Measurements from ENCODE around the gene CCNT1.
"Not testable (repeated sequence)": the region's sequence is repeated elsewhere in the genome, so short reads cannot be mapped to it uniquely, and the experiment has no call there.

Gene CCNT1

GRCh38 chr12:48691826-48692487 is 24.6 kb downstream of the CCNT1 start:
- DNase-seq (ENCODE audit: low spot score), result no peak

GRCh38 chr12:48690990-48691389 is 25.5 kb downstream of the CCNT1 start:
- no peak for DNase-seq (ENCODE audit: low spot score)

- DNase-seq (ENCODE audit: low spot score), result no peak
Measured at GRCh38 chr12:48690436-48690835, 26.1 kb downstream of the CCNT1 start.

DNA sequence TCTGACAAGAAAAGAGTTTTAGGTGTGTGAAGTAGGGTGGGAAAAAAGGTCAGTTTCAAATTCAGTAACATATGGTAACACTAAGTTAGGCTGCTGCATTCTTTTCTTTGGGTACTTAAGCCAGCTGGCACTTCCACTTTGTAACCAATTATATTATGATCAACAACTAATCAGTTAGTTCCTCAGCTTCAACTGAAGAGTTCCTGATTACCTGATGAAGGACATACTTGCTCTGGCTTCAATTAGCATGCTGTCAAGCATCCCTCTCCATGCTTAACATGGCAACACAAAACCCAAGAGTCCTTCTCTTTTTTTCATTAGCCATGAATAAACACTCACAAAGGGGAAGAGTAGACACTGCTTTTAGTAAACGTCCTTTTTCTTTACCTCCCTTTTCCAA is 27.7 kb downstream of the CCNT1 start:
- no peak for DNase-seq (ENCODE audit: low spot score)

DNA sequence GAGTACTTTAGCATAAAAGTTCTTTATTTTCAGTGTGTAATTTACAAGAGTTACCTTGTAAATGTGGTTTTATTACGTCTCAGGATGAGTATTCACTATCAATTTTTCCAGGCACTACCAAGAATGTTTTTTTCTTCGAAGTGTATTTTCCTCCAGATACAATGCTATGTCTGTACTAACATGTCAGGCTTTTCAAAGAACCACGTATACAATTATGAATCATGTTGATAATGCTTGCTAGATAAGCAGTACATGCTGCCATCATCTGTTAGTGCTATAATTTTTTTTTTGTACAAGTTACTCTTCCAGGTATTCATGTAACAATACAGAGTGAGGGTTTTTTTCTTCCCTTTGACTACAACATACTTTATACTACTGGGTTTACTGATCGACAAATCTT is 28.9 kb downstream of the CCNT1 start:
- no peak for DNase-seq (ENCODE audit: low spot score)

DNA sequence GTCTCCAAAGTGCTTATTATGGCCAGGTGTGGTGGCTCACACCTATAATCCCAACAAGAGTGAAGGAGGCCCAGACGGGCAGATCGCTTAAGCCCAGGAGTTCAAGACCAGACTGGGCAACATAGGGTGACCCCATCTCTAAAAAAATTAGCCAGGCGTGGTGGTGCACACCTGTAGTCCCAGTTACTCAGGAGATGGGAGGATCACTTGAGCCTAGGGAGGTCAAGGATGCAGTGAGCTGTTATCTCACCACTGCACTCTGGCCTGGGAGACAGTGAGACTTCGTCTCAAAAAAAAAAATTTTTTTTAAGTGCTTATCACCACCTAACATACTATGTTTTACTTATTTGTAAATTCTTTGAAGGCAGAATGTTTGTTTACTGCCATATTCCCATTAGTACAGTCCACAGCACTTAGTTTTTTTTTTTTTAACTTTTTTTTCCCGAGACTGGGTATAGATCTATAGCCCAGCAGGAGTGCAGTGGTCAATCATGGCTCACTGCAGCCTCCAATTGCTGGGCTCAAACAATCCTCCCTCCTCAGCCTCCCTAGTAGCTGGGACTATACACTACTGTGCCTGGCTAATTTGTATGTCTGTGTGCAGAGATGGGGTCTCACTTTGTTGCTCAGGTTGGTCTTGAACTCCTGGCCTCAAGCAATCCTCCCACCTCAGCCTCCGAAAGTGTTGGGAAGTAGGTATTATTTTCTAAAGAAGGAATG is 29.7 kb downstream of the CCNT1 start:
- no peak for DNase-seq (ENCODE audit: low spot score)

DNA sequence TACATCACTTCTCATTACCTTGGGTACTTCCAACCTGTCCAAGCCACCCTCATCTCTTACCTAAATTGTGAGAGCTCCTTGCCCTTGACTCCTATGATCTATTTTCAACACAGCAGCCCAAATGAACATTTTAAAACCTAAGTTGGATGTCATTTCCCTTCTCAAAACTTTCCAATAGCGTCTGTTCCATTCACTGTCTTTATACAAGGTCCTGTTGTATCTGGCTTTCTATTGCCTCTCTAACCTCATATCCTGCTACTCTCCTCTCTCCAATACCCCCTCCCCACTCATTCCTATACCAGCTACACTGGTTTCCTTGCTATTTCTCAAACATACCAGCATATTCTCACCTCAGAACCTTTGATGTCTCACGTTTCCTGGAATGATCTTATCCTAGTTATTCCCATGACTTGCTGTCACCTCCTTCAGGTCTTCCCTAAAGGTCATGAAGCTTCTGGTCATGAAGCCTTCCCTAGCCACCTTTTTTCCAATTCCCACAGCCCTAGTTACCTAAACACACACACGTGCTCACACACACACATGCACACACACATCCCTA is 30.4 kb downstream of the CCNT1 start:
- DNase-seq (ENCODE audit: low spot score), result no peak

GRCh38 chr12:48683534-48683933 is 33.0 kb downstream of the CCNT1 start:
- no peak for DNase-seq (ENCODE audit: low spot score)

DNA sequence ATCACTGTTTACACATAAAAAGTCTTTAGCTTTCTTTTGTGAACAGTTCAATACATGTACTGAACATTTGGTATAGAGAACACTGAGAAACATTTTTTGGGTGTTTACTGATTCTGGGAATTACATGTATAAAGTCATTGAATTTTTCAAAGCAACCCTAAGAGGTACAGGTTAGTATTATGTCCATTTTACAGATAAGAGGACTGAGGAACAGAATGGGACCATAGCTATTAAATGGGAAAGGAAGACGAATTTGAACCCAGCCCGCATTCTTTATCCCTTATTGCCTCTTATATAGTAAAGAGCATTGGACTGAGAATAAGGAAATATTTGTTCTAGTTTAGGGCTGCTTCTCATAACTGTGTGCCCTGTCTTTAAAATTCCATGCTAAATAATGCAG is 33.6 kb downstream of the CCNT1 start:
- no peak for DNase-seq (ENCODE audit: low spot score)

DNA sequence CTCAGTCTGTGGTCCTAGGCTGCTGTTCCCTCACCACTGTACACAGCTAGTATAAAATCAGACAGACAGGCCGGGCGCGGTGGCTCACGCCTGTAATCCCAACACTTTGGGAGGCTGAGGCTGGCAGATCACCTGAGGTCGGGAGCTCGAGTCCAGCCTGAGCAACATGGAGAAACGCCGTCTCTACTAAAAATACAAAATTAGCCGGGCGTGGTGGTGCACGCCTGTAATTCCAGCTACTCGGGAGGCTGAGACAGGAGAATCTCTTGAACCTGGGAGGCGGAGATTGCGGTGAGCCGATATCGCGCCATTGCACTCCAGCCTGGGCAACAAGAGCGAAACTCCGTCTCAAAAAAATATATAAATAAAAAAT is 34.0 kb downstream of the CCNT1 start:
- DNase-seq (ENCODE audit: low spot score), result not testable (repeated sequence)

DNA sequence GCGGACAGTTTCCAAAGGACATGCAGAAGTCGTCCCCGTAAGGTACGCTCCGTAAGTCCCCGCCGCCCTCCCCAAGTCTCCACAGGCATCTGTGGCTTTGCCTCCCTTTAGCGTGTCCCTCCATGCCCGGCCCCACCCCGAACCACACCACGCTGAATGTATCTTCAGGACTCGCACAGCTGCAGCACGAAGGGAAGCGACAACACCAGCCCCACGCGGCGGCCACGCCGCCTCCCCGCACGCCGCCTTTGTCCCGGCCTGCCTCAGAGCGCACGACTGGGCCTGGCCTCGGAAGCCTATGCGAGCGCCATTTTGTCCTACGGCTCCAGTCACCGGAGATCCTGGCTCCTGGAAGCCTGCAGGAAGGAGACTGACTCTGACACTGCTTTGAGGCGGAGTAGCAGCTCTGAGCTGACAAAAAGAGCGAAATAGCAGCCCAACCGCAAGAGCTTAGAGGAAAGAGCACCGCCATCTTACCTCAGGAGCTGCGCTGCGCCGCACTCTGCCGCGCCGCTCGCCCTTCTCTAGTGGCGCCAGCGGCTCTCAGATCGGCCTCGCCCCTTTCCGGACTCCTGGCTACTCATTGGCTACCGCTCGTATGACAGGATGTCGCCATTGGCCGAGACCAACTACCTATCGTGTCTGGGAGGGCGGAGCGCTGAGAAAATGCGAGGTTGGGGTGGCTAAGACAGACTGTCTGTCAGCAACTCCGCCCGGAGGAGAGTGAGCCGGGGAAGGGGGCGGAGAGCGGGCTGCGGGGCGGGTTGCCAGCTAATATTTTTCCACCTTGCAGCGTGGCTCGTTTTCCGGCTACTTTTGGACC is 34.6 kb downstream of the CCNT1 start, which contains the start of gene KANSL2:
KANSL2 (minus strand) TSS at position 529 of the 823 bp plus-strand sequence. CDS start 606 bp downstream, outside the sequence.
- peak; percentile 99 for DNase-seq (ENCODE audit: low spot score)

GRCh38 chr12:48681399-48681709 is 35.2 kb downstream of the CCNT1 start:
- no peak for DNase-seq (ENCODE audit: low spot score)

GRCh38 chr12:48680861-48681260 is 35.6 kb downstream of the CCNT1 start:
- no peak for DNase-seq (ENCODE audit: low spot score)

GRCh38 chr12:48678551-48679185 is 37.8 kb downstream of the CCNT1 start:
- no peak for DNase-seq (ENCODE audit: low spot score)

DNA sequence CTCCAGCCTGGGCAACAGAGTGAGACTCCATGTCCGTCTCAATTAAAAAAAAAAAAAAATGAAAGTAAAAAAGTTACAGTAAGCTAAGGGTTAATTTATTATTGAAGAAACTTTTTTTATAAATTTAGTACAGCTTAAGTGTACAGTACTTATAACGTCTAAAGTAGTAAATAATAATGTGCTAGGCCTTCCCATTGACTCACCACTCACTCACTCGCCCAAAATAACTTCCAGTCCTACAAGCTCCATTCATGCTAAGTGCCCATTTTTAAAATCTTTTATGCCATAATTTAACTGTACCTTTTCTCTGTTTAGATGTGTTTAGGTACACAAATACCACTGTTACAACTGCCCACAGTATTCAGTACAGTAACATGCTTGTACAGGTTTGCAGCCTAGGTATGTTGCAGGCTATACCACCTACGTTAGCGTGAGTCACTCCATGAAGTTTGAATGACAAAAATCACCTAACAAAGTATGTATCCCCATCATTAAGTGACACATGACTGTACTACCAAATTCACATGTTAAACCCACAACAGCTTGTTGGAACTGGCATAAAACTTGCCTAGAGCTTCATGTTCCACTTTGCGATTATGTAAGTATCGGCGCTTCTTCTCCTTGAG is 45.2 kb downstream of the CCNT1 start:
- no peak for DNase-seq (ENCODE audit: low spot score)

GRCh38 chr12:48668996-48669395 is 47.5 kb downstream of the CCNT1 start:
- DNase-seq (ENCODE audit: low spot score), result no peak

DNA sequence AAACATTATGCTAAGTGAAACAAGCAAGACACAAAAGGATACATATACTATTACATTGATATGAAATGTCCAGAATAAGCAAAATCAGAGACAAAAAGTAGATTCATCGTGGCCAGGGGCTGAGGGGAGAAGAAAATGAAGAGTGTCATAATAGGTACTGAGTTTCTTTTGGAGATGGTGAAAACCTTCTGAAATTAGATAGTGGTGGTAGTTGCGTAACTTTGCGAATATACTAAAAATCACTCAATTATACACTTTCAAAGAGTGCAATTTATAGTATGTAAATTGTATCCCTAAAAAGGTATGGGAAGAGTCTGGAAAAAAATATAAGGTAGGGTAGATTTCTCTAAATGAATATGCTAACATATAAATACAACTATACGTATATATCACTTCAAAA is 56.6 kb downstream of the CCNT1 start:
- no peak for DNase-seq (ENCODE audit: low spot score)

DNA sequence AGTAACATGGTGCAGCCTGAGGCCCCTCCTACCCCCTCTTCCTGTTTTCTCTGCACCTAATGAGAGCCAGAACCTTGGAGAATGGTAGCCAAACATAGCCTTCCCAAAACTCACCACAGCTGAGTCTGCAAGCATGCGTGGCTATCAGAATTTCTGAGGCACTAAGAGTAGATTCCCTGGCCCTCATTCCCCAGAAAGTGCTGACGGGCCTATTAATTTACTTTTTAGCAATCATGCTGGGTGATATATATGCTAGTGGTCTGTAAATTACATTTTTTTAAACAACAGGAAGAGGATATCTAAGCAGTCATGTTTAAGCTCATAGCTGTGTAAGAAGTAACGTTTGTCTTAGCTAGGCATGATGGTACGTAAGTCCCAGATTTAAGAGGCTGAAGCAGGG is 64.8 kb downstream of the CCNT1 start:
- DNase-seq (ENCODE audit: low spot score), result no peak

- DNase-seq (ENCODE audit: low spot score), result not testable (repeated sequence)
Measured at GRCh38 chr12:48645354-48645753, 71.2 kb downstream of the CCNT1 start.

- DNase-seq (ENCODE audit: low spot score), result no peak
Measured at GRCh38 chr12:48643011-48643410, 73.5 kb downstream of the CCNT1 start.

DNA sequence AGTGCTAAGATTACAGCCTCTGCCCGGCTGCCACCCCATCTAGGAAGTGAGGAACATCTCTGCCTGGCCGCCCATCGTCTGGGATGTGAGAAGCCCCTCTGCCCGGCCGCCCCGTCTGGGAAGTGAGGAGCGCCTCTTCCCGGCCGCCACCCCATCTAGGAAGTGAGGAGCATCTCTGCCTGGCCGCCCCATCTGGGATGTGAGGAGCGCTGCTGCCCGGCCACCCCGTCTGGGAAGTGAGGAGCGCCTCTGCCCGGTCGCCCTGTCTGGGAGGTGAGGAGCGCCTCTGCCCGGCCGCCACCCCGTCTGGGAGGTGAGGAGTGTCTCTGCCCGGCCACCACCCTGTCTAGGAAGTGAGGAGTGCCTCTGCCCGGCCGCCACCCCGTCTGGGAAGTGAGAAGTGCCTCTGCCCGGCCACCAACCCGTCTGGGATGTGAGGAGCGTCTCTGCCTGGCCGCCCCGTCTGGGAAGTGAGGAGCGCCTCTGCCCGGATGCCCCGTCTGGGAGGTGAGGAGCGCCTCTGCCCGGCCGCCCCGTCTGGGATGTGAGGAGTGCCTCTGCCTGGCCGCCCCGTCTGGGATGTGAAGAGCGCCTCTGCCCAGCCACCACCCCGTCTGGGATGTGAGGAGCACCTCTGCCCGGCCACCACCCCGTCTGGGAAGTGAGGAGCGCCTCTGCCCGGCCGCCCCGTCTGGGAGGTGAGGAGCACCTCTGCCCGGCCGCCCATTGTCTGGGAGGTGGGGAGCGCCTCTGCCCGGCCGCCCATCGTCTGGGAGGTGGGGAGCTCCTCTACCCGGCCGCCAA is 74.6 kb downstream of the CCNT1 start:
- not testable (repeated sequence) for DNase-seq (ENCODE audit: low spot score)
